GM20000 (cell line): ENCODE data around the gene PALM.
"Not testable (repeated sequence)": the region's sequence is repeated elsewhere in the genome, so short reads cannot be mapped to it uniquely, and the experiment has no call there.

Experiments used
- DNase-seq: peaks from one replicate; pipeline ENCODE4 v3.0.0; 2012; ENCODE audit warnings: low spot score
- CTCF ChIP-seq: IDR thresholded peaks from 2 replicates; pipeline ENCODE4 v1.5.1; 2012; ENCODE audit warnings: mild to moderate bottlenecking, control low read depth; ENCODE audit errors: extremely low read depth, missing control alignments

Gene PALM

DNA sequence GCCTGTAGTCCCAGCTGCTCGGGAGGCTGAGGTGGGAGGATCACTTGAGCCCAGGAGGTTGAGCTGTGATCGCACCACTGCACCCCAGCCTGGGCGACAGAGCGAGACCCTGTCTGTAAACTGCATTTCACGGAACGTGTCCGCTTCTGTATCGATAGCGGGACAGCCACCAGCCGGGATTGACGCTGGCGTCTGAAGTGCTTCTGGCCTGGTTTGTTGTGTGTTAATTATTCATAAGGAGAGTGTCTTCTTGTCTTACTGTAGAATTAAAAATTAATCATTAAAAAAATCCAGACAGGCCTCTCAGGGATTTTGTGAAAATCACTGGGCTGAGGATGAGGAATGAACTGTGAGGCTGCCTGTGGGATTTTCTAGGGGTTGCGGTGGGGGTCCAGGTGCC is 26.0 kb downstream of the PALM start:
- no peak for TF ChIP-seq CTCF
- DNase-seq, result no peak

- no peak for DNase-seq
- no peak for TF ChIP-seq CTCF
Measured at GRCh38 chr19:736125-736524, 27.4 kb downstream of the PALM start.

- DNase-seq, result peak; percentile 88
- peak; percentile 66 for TF ChIP-seq CTCF
Measured at GRCh38 chr19:737591-738093, 28.9 kb downstream of the PALM start.

GRCh38 chr19:738509-739128 is 29.9 kb downstream of the PALM start:
- no peak for DNase-seq
- no peak for TF ChIP-seq CTCF

- TF ChIP-seq CTCF, result no peak
- no peak for DNase-seq
Measured at GRCh38 chr19:739998-740715, 31.4 kb downstream of the PALM start.

GRCh38 chr19:740816-741505 is 32.2 kb downstream of the PALM start:
- DNase-seq, result not testable (repeated sequence)

DNA sequence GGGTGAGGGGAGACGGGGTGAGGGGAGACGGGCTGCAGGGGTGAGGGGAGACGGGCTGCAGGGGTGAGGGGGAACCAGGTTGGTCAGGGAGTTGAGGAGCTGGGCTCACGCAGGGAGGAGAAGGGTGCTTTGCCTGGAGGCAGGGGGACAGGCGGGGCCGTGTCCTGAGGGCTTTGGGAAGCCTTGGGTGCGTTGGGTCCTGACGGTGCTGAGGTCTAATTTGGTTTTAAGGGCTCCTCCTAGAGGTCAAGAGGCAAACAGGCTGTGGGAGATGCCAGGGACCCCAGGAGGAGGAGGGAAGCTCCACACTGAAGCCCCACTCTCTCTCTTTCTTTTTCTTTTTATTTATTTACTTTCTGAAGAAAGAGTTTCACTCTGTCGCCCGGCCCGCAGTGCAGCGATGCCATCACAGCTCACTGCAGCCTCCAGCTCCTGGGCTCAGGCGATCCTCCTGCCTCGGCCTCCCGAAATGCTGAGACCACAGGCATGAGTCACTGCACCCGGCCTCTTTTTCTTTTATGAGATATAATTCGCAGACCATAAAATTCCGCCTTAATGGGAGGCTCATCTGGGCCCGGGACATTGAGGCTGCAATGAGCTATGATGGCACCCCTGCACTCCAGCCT is 32.9 kb downstream of the PALM start:
- DNase-seq, result no peak
- no peak for TF ChIP-seq CTCF
